ENCODE results near the gene NRCAM.

- TF ChIP-seq CTCF (conservative IDR thresholded peaks at IDR 0.05) (no peak), ZFX (IDR thresholded peaks at IDR 0.05) (no peak)
These were observed 6.7 kb downstream of the NRCAM start for GRCh38 chr7:108449521-108449920.

Measured in C4-2B (cell line).